NB4 (cell line): ENCODE data around the gene CYP19A1.

Experiments
- CTCF ChIP-seq: IDR thresholded peaks from one replicate; pipeline ENCODE4 v1.5.1; 2012; ENCODE audit warnings: low read depth, low read length
- MAX ChIP-seq: IDR thresholded peaks from 2 replicates; pipeline ENCODE4 v1.6.1; 2011; ENCODE audit warnings: low read depth, low read length
- POLR2A ChIP-seq: IDR thresholded peaks from 2 replicates; pipeline ENCODE4 v1.6.1; 2011; ENCODE audit warnings: mild to moderate bottlenecking; ENCODE audit not compliant: insufficient read length; ENCODE audit errors: extremely low read depth

GRCh38 chr15:51251556-51251955 is 86.8 kb downstream of the CYP19A1 start:
- TF ChIP-seq POLR2A (no peak), CTCF (no peak), MAX (no peak)
